HepG2 (cell line): Measurements from ENCODE around the gene TXN2. TPM values are rescaled to one million over a fixed set of nuclear protein-coding genes. Genes with fewer than 3 reads are reported as not detected.
A peak's percentile ranks its signal among the peaks of the same experiment; 100 is the strongest.

Experiments used
- EEA1 ChIP-seq: sonication (generic); formaldehyde crosslinking; IDR thresholded peaks from 2 replicates; pipeline ENCODE4 v1.5.1; 2020; ENCODE audit warnings: mild to moderate bottlenecking, missing genetic modification reagents, borderline replicate concordance
- KAT2B ChIP-seq: fragments of 150-350 bp; IDR thresholded peaks from 2 replicates; pipeline ENCODE4 v1.6.1; 2014; ENCODE audit warnings: low read depth, low read length, borderline replicate concordance
- NFE2 ChIP-seq: sonication (generic); formaldehyde crosslinking; IDR thresholded peaks from 2 replicates; pipeline ENCODE4 v1.4.0; 2020; ENCODE audit warnings: missing genetic modification reagents
- RAD21 ChIP-seq: fragments of 450-650 bp; formaldehyde crosslinking; IDR thresholded peaks from 2 replicates; pipeline ENCODE4 v1.5.0; 2020; ENCODE audit warnings: mild to moderate bottlenecking
- ZFP90 ChIP-seq: sonication (generic); formaldehyde crosslinking; IDR thresholded peaks from 2 replicates; pipeline ENCODE4 v1.8.0; 2022; ENCODE audit warnings: missing genetic modification reagents, mild to moderate bottlenecking, inconsistent platforms, borderline replicate concordance
- ZFY ChIP-seq: sonication (generic); formaldehyde crosslinking; IDR thresholded peaks from 2 replicates; pipeline ENCODE4 v1.4.0; 2020; ENCODE audit warnings: missing genetic modification reagents
- ZNF24 ChIP-seq: fragments of 450-650 bp; IDR thresholded peaks from 2 replicates; pipeline ENCODE4 v1.6.1; 2017; ENCODE audit warnings: antibody characterized with exemption, mild to moderate bottlenecking
- ZNF367 ChIP-seq: sonication (generic); formaldehyde crosslinking; IDR thresholded peaks from 2 replicates; pipeline ENCODE4 v1.4.0; 2020; ENCODE audit warnings: missing genetic modification reagents, borderline replicate concordance
- ZNF737 ChIP-seq: sonication (generic); formaldehyde crosslinking; IDR thresholded peaks from 2 replicates; pipeline ENCODE4 v1.5.0; 2020; ENCODE audit warnings: missing genetic modification reagents, mild to moderate bottlenecking, borderline replicate concordance
- ZNF747 ChIP-seq: sonication (generic); formaldehyde crosslinking; IDR thresholded peaks from 2 replicates; pipeline ENCODE4 v1.8.1; 2023; ENCODE audit warnings: missing genetic modification reagents, mild to moderate bottlenecking, borderline replicate concordance
- polyA plus RNA-seq, 8 experiments: library from polyadenylated mRNA; depleted of rRNA in 3 of 8; stranded (reverse) in 7 of 8; unstranded in 1 of 8; fragments of >200 nt; fragmentation: Illumina TruSeq in 4 of 8; extraction: Trizol in 4 of 8; gene quantifications; 2 replicates each; pipeline versions ENCODE4 v1.2.1 to v1.2.3, GENCODE V29; 2011 to 2016; ENCODE audit warnings: low read depth in 4 of 8, missing spikeins in 1 of 8, mixed read lengths in 1 of 8; ENCODE audit not compliant: insufficient read depth in 1 of 8
- total RNA-seq, 5 experiments: library from RNA; depleted of rRNA; stranded (reverse); fragments of >200 nt; fragmentation: Illumina TruSeq; extraction: Trizol; gene quantifications; 2 replicates each; pipeline ENCODE4 v1.2.3, GENCODE V29; 2016; ENCODE audit warnings: low read depth in 1 of 5
- TF ChIP-seq, protein P1 (sequence below): sonication (generic); formaldehyde crosslinking; IDR thresholded peaks from 2 replicates; pipeline ENCODE4 v1.5.1; 2020; ENCODE audit warnings: missing genetic modification reagents, mild to moderate bottlenecking, borderline replicate concordance
- TF ChIP-seq, protein P2 (sequence below): IDR thresholded peaks from 2 replicates; pipeline ENCODE4 v1.6.1; 2016; ENCODE audit warnings: low read depth, missing genetic modification reagents, missing compliant biosample characterization
- TF ChIP-seq, protein P3 (sequence below): sonication (generic); formaldehyde crosslinking; IDR thresholded peaks from 2 replicates; pipeline ENCODE4 v1.4.0; 2020; ENCODE audit warnings: missing genetic modification reagents
- TF ChIP-seq, protein P4 (sequence below): sonication (generic); formaldehyde crosslinking; IDR thresholded peaks from 2 replicates; pipeline ENCODE4 v1.4.0; 2020; ENCODE audit warnings: mild to moderate bottlenecking, missing genetic modification reagents
- TF ChIP-seq, protein P5 (sequence below): sonication (generic); formaldehyde crosslinking; conservative IDR thresholded peaks from 2 replicates; pipeline ENCODE4 v1.8.0; 2022; ENCODE audit warnings: mild to moderate bottlenecking, moderate library complexity, missing genetic modification reagents

TXN2 gene
- total and polyA plus RNA-seq, 2 of the 13 experiments (the other 11 are each of a cell fraction or from before 2014, with no cell fraction given), result 41.4 to 109 TPM

DNA sequence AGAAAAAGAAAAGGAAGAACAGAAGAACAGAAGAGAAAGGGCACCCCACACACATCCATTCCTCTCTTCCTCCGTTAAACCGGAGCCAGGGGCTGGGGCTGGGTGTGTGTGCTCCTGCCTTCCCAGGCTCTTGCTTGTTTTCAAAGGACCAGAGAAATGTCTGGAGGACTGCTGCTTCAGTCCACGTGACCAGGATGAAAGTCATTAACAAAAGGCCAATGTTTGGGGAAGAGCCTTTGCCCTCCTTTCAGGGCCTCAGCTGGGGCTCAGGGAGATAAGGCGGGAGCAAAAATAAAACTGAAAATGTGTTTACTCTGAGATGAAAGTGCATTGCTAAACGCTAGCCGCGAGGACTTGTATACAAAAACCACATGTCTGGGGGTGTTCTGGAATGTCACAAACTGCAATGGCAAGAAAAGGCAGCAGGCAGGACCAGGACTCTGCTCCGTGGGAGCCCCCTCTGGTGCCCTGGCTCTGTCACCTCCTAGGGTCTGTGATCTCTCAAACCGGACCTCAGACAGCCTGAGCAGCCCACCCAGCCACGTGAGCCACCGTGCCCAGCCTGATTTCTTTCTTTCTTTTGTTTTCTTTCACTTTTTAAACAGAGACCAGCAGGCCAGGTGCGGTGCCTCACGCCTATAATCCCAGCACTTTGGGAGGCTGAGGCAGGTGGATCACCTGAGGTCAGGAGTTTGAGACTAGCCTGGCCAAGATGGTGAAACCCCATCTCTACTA, 62.1 kb downstream of the TXN2 start (continued):
- TF ChIP-seq, protein P1, sequence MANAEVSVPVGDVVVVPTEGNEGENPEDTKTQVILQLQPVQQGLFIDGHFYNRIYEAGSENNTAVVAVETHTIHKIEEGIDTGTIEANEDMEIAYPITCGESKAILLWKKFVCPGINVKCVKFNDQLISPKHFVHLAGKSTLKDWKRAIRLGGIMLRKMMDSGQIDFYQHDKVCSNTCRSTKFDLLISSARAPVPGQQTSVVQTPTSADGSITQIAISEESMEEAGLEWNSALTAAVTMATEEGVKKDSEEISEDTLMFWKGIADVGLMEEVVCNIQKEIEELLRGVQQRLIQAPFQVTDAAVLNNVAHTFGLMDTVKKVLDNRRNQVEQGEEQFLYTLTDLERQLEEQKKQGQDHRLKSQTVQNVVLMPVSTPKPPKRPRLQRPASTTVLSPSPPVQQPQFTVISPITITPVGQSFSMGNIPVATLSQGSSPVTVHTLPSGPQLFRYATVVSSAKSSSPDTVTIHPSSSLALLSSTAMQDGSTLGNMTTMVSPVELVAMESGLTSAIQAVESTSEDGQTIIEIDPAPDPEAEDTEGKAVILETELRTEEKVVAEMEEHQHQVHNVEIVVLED (CRISPR knock-in tag), result peak; percentile 41; the same call in 1 of the 2 replicates
- TF ChIP-seq RAD21 (CRISPR knock-in tag), result peak; percentile 49
- no peak for TF ChIP-seq ZNF24
- TF ChIP-seq ZNF367 (CRISPR knock-in tag), result 0 out of 2 replicates have a peak, but pooled peaks have one; percentile 21
- TF ChIP-seq ZFP90, result no peak; the same call in 1 of the 2 replicates
- TF ChIP-seq ZNF747 (CRISPR knock-in tag), result peak; percentile 98
- no peak for TF ChIP-seq ZNF737
- no peak for TF ChIP-seq KAT2B
- peak; percentile 32; the same call in 1 of the 2 replicates for TF ChIP-seq ZFY (CRISPR knock-in tag)
- TF ChIP-seq, protein P2, sequence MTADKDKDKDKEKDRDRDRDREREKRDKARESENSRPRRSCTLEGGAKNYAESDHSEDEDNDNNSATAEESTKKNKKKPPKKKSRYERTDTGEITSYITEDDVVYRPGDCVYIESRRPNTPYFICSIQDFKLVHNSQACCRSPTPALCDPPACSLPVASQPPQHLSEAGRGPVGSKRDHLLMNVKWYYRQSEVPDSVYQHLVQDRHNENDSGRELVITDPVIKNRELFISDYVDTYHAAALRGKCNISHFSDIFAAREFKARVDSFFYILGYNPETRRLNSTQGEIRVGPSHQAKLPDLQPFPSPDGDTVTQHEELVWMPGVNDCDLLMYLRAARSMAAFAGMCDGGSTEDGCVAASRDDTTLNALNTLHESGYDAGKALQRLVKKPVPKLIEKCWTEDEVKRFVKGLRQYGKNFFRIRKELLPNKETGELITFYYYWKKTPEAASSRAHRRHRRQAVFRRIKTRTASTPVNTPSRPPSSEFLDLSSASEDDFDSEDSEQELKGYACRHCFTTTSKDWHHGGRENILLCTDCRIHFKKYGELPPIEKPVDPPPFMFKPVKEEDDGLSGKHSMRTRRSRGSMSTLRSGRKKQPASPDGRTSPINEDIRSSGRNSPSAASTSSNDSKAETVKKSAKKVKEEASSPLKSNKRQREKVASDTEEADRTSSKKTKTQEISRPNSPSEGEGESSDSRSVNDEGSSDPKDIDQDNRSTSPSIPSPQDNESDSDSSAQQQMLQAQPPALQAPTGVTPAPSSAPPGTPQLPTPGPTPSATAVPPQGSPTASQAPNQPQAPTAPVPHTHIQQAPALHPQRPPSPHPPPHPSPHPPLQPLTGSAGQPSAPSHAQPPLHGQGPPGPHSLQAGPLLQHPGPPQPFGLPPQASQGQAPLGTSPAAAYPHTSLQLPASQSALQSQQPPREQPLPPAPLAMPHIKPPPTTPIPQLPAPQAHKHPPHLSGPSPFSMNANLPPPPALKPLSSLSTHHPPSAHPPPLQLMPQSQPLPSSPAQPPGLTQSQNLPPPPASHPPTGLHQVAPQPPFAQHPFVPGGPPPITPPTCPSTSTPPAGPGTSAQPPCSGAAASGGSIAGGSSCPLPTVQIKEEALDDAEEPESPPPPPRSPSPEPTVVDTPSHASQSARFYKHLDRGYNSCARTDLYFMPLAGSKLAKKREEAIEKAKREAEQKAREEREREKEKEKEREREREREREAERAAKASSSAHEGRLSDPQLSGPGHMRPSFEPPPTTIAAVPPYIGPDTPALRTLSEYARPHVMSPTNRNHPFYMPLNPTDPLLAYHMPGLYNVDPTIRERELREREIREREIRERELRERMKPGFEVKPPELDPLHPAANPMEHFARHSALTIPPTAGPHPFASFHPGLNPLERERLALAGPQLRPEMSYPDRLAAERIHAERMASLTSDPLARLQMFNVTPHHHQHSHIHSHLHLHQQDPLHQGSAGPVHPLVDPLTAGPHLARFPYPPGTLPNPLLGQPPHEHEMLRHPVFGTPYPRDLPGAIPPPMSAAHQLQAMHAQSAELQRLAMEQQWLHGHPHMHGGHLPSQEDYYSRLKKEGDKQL (CRISPR knock-in tag), result peak; percentile 95
- TF ChIP-seq, protein P3, sequence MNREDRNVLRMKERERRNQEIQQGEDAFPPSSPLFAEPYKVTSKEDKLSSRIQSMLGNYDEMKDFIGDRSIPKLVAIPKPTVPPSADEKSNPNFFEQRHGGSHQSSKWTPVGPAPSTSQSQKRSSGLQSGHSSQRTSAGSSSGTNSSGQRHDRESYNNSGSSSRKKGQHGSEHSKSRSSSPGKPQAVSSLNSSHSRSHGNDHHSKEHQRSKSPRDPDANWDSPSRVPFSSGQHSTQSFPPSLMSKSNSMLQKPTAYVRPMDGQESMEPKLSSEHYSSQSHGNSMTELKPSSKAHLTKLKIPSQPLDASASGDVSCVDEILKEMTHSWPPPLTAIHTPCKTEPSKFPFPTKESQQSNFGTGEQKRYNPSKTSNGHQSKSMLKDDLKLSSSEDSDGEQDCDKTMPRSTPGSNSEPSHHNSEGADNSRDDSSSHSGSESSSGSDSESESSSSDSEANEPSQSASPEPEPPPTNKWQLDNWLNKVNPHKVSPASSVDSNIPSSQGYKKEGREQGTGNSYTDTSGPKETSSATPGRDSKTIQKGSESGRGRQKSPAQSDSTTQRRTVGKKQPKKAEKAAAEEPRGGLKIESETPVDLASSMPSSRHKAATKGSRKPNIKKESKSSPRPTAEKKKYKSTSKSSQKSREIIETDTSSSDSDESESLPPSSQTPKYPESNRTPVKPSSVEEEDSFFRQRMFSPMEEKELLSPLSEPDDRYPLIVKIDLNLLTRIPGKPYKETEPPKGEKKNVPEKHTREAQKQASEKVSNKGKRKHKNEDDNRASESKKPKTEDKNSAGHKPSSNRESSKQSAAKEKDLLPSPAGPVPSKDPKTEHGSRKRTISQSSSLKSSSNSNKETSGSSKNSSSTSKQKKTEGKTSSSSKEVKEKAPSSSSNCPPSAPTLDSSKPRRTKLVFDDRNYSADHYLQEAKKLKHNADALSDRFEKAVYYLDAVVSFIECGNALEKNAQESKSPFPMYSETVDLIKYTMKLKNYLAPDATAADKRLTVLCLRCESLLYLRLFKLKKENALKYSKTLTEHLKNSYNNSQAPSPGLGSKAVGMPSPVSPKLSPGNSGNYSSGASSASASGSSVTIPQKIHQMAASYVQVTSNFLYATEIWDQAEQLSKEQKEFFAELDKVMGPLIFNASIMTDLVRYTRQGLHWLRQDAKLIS (CRISPR knock-in tag), result no peak
- TF ChIP-seq, protein P4, sequence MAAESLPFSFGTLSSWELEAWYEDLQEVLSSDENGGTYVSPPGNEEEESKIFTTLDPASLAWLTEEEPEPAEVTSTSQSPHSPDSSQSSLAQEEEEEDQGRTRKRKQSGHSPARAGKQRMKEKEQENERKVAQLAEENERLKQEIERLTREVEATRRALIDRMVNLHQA, result no peak
- TF ChIP-seq, protein P5, sequence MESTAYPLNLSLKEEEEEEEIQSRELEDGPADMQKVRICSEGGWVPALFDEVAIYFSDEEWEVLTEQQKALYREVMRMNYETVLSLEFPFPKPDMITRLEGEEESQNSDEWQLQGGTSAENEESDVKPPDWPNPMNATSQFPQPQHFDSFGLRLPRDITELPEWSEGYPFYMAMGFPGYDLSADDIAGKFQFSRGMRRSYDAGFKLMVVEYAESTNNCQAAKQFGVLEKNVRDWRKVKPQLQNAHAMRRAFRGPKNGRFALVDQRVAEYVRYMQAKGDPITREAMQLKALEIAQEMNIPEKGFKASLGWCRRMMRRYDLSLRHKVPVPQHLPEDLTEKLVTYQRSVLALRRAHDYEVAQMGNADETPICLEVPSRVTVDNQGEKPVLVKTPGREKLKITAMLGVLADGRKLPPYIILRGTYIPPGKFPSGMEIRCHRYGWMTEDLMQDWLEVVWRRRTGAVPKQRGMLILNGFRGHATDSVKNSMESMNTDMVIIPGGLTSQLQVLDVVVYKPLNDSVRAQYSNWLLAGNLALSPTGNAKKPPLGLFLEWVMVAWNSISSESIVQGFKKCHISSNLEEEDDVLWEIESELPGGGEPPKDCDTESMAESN, result no peak; the same call in 1 of the 2 replicates
- TF ChIP-seq EEA1 (CRISPR knock-in tag), result no peak
- TF ChIP-seq NFE2 (CRISPR knock-in tag), result no peak
